ENCODE data around the gene MDM2. TPM values are rescaled to one million over a fixed set of nuclear protein-coding genes. Genes with fewer than 3 reads are reported as not detected.

Gene MDM2
- total and polyA plus RNA-seq, 4 donors, result 24.9 to 155 (median 108) TPM

DNA sequence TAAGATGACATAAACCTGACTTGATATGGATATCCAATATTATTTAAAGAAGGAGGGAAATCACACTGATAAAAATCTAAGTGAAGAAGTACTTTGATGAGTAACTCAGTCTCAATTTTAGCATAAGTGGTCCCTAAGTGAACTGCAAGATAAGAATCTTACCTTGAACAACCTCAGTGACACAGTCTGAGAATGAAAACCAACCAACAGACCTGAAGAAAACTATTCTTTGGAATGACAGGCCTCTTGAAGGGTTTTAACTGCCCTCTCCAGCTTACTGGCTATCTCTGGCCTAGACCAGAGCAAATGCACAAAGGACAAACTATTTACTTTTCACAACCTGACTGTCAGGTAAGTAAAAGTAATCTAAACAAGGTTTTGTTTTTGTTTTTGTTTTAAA is 80.3 kb downstream of the MDM2 start:
- ATAC-seq (ENCODE audit: insufficient read depth, low FRiP score) (no peak), DNase-seq (peak in 2 of 3 donors; percentile 8 to 27)

DNA sequence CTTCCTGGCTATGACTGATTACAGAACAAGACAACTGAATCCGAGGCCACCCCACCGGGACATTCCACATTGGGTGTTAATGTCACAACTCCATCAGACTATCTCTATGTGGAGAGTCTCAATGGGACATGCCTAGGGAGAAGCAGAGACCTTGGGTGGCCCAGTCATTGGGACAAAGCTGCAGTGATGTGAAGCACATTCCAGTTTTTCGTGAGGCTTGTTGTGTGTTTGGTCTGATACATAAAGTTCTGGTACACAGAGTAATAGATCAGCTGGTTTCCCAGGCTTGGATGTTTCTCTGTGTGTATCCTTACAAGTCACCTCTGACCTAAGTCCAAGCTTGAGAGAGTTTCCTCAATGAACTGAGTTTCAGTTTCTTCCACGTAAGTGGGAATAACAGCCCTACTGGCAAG is 82.7 kb downstream of the MDM2 start:
- H3K4me1 ChIP-seq (ENCODE audit: control insufficient read depth in 5 of 5, insufficient read depth in 5 of 5, low read length in 5 of 5), result peaks cover 0 to 4% (median 0%) of the 10 kb centered on the region in 5 donors
- H3K4me3 ChIP-seq, result no peak overlapping the region
- H3K9ac ChIP-seq (ENCODE audit: insufficient read depth in 1 of 2, low read length in 2 of 2), result no peak overlapping the region
- WGBS, 2 donors, result 70 to 77% methylated on average over 4 of the region's 4 CpGs
- ATAC-seq (ENCODE audit: insufficient read depth, low FRiP score) (no peak), DNase-seq (no peak)
- no peak overlapping the region for H3K27ac ChIP-seq (ENCODE audit: low read depth in 1 of 2, low read length in 1 of 2)
- H3K9me3 ChIP-seq (ENCODE audit: control insufficient read depth in 4 of 4, insufficient read depth in 3 of 4, low read length in 3 of 4), result no peaks in the 10 kb centered on the region
- peaks cover 0 to 2% (median 0%) of the 10 kb centered on the region in 4 donors for H3K36me3 ChIP-seq (ENCODE audit: control insufficient read depth in 4 of 4, insufficient read depth in 4 of 4, low read length in 4 of 4)
- TF ChIP-seq, protein P1, sequence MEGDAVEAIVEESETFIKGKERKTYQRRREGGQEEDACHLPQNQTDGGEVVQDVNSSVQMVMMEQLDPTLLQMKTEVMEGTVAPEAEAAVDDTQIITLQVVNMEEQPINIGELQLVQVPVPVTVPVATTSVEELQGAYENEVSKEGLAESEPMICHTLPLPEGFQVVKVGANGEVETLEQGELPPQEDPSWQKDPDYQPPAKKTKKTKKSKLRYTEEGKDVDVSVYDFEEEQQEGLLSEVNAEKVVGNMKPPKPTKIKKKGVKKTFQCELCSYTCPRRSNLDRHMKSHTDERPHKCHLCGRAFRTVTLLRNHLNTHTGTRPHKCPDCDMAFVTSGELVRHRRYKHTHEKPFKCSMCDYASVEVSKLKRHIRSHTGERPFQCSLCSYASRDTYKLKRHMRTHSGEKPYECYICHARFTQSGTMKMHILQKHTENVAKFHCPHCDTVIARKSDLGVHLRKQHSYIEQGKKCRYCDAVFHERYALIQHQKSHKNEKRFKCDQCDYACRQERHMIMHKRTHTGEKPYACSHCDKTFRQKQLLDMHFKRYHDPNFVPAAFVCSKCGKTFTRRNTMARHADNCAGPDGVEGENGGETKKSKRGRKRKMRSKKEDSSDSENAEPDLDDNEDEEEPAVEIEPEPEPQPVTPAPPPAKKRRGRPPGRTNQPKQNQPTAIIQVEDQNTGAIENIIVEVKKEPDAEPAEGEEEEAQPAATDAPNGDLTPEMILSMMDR (IDR thresholded peaks at IDR 0.05; ENCODE audit: control extremely low read depth, extremely low read depth), result no peak
- no peaks in the 10 kb centered on the region for H3K27me3 ChIP-seq (ENCODE audit: control insufficient read depth in 3 of 3, insufficient read depth in 3 of 3, low read length in 2 of 3)

More for the DNA sequence above, 80.3 kb downstream of the MDM2 start:
- Histone ChIP-seq H3K27ac (ENCODE audit: low read depth in 1 of 2, low read length in 1 of 2) (no peak overlapping the region), H3K9ac (ENCODE audit: insufficient read depth in 1 of 2, low read length in 2 of 2) (no peak overlapping the region), H3K9me3 (ENCODE audit: control insufficient read depth in 4 of 4, insufficient read depth in 3 of 4, low read length in 3 of 4) (no peaks in the 10 kb centered on the region), H3K4me1 (ENCODE audit: control insufficient read depth in 5 of 5, insufficient read depth in 5 of 5, low read length in 5 of 5) (peaks cover 0 to 2% (median 0%) of the 10 kb centered on the region in 5 donors), H3K4me3 (no peak overlapping the region), H3K36me3 (ENCODE audit: control insufficient read depth in 4 of 4, insufficient read depth in 4 of 4, low read length in 4 of 4) (peaks cover 0 to 2% (median 0%) of the 10 kb centered on the region in 4 donors), H3K27me3 (ENCODE audit: control insufficient read depth in 3 of 3, insufficient read depth in 3 of 3, low read length in 2 of 3) (no peaks in the 10 kb centered on the region)
- TF ChIP-seq, protein P1 (IDR thresholded peaks at IDR 0.05; ENCODE audit: control extremely low read depth, extremely low read depth), result no peak

DNA sequence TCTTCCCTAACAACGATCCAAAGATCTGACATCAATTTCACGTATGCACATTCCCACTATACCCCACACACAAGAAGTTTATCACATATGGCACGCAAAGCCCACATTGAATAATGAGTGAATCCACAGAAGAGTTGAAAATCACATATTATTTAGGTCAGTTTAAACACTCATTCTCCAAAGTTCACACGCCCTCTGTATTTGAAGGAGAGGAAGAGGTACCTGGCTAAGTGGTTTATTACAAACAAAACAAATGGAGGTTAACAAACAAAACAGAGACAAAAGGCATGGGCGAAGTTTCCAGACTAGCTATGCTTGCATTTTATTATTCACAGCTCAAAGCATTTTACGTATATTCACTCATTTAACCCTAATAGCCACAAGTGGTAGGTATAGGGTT is 83.2 kb downstream of the MDM2 start:
- Histone ChIP-seq H3K9me3 (ENCODE audit: control insufficient read depth in 4 of 4, insufficient read depth in 3 of 4, low read length in 3 of 4) (no peaks in the 10 kb centered on the region), H3K36me3 (ENCODE audit: control insufficient read depth in 4 of 4, insufficient read depth in 4 of 4, low read length in 4 of 4) (peaks cover 0 to 2% (median 0%) of the 10 kb centered on the region in 4 donors), H3K9ac (ENCODE audit: insufficient read depth in 1 of 2, low read length in 2 of 2) (no peak overlapping the region), H3K27me3 (ENCODE audit: control insufficient read depth in 3 of 3, insufficient read depth in 3 of 3, low read length in 2 of 3) (no peaks in the 10 kb centered on the region), H3K4me3 (no peak overlapping the region), H3K4me1 (ENCODE audit: control insufficient read depth in 5 of 5, insufficient read depth in 5 of 5, low read length in 5 of 5) (peaks cover 0 to 7% (median 0%) of the 10 kb centered on the region in 5 donors), H3K27ac (ENCODE audit: low read depth in 1 of 2, low read length in 1 of 2) (peak overlapping the region in 1 of 2 donors; percentile 10)
- TF ChIP-seq, protein P1 (IDR thresholded peaks at IDR 0.05; ENCODE audit: control extremely low read depth, extremely low read depth), result no peak
- DNase-seq, result no peak
- ATAC-seq (ENCODE audit: insufficient read depth, low FRiP score), result no peak
- 81 to 89% methylated on average over 6 of the region's 6 CpGs for WGBS, 2 donors

DNA sequence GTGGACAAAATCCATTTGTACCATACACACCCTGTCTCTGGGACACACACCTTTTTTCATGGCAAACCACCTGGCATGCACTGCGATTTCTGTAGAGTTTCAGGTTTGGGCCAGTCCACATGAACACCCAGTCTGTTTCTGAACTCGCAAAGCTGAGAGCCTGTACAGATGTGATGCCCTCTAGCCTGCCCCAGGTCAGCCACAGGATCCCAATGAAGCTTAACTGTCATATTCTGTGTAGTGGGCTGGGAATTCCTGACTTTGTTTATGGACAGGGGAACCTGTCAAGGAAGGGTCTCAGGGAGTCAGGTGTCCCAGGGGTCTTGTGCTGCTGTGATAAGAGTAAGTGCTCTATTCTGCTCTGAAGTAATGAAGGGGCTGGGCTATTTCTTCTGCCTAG is 85.2 kb downstream of the MDM2 start:
- Histone ChIP-seq H3K4me1 (ENCODE audit: control insufficient read depth in 5 of 5, insufficient read depth in 5 of 5, low read length in 5 of 5) (peaks cover 0 to 9% (median 0%) of the 10 kb centered on the region in 5 donors), H3K4me3 (no peak overlapping the region), H3K36me3 (ENCODE audit: control insufficient read depth in 4 of 4, insufficient read depth in 4 of 4, low read length in 4 of 4) (peaks cover 0 to 2% (median 0%) of the 10 kb centered on the region in 4 donors), H3K27me3 (ENCODE audit: control insufficient read depth in 3 of 3, insufficient read depth in 3 of 3, low read length in 2 of 3) (no peaks in the 10 kb centered on the region), H3K27ac (ENCODE audit: low read depth in 1 of 2, low read length in 1 of 2) (no peak overlapping the region), H3K9me3 (ENCODE audit: control insufficient read depth in 4 of 4, insufficient read depth in 3 of 4, low read length in 3 of 4) (no peaks in the 10 kb centered on the region), H3K9ac (ENCODE audit: insufficient read depth in 1 of 2, low read length in 2 of 2) (no peak overlapping the region)
- TF ChIP-seq, protein P1 (IDR thresholded peaks at IDR 0.05; ENCODE audit: control extremely low read depth, extremely low read depth), result no peak
- 94 to 96% methylated on average over 2 of the region's 2 CpGs for WGBS, 2 donors
- ATAC-seq (ENCODE audit: insufficient read depth, low FRiP score) (no peak), DNase-seq (no peak)
